K562 (cell line): ENCODE data around the gene ADCY4. TPM values are rescaled to one million over a fixed set of nuclear protein-coding genes. Genes with fewer than 3 reads are reported as not detected.

ENCODE experiments used
- ATAC-seq: fragments of 200-7000 bp; cut with Tn5 transposase; 3 replicates; pipeline ENCODE4 v1.9.1; 2020; ENCODE audit warnings: moderate library complexity
- BruUV-seq: library from RNA; stranded (reverse); fragments of 400-500 nt; replicated peaks from 2 replicates; lab custom pipeline; 2021; lab: Mats Ljungman, UMichigan
- CTCF ChIA-PET: fragments of 300-600 bp; formaldehyde crosslinking; extraction: SDS; loops from one replicate; lab custom pipeline; 2021; ENCODE audit warnings: low intra/inter-chr PET ratio; lab: Yijun Ruan, JAX
- POLR2A ChIA-PET: fragments of 300-600, 350-650 bp; sonication (Branson Sonifier 250); formaldehyde crosslinking; extraction: SDS; loops from one replicate; lab custom pipeline; 2021; ENCODE audit warnings: antibody characterized with exemption, inconsistent platforms; lab: Yijun Ruan, JAX
- DNase-seq, 4 experiments: peaks; one replicate each; pipeline versions ENCODE4 v3.0.0 to v3.0.0-alpha.2; 2011 to 2018; ENCODE audit warnings: low spot score in 3 of 4, mixed read lengths in 3 of 4; ENCODE audit errors: extremely low read depth in 1 of 4
- FAIRE-seq: peaks from 2 replicates; lab custom pipeline; 2011; peaks lifted over from hg19 to GRCh38; lab: Jason Lieb, UNC
- H2AFZ ChIP-seq: 2 replicates; pipeline ENCODE4 v1.6.0; 2011; ENCODE audit warnings: low read depth, low read length, control low read depth, inconsistent platforms
- H3K27ac ChIP-seq: fragments of 200-600 bp; 3 replicates; pipeline ENCODE4 v1.8.0; 2011; ENCODE audit warnings: low read depth, mild to moderate bottlenecking, control low read depth, inconsistent platforms, low read length, moderate library complexity, mixed read lengths; ENCODE audit errors: extremely low read depth
- H3K27me3 ChIP-seq, 2 experiments: fragments of 300-600 bp in 1 of 2; 2 replicates in 1 of 2; 3 replicates in 1 of 2; pipeline versions ENCODE4 v1.6.0 to v1.8.0; 2011; ENCODE audit warnings: inconsistent platforms in 2 of 2, low read length in 2 of 2, mild to moderate bottlenecking in 1 of 2, mixed read lengths in 1 of 2, moderate library complexity in 1 of 2; ENCODE audit not compliant: control insufficient read depth in 2 of 2, insufficient read depth in 2 of 2
- H3K36me3 ChIP-seq: fragments of 300-600 bp; 3 replicates; pipeline ENCODE4 v1.8.0; 2011; ENCODE audit warnings: mild to moderate bottlenecking, low read length, inconsistent platforms; ENCODE audit not compliant: control insufficient read depth, insufficient read depth
- H3K4me1 ChIP-seq, 2 experiments: fragments of 200-600 bp in 1 of 2; replicated peaks in 1 of 2; 2 replicates in 1 of 2; 3 replicates in 1 of 2; pipeline versions ENCODE4 v1.5.1 to v1.8.0; 2011; ENCODE audit warnings: inconsistent platforms in 2 of 2, low read length in 2 of 2, mild to moderate bottlenecking in 1 of 2, mixed read lengths in 1 of 2, moderate library complexity in 1 of 2; ENCODE audit not compliant: control insufficient read depth in 2 of 2, insufficient read depth in 2 of 2
- H3K4me2 ChIP-seq: 2 replicates; pipeline ENCODE4 v1.6.1; 2011; ENCODE audit warnings: low read length, control low read depth, inconsistent platforms, mixed read lengths; ENCODE audit not compliant: insufficient read depth
- H3K4me3 ChIP-seq: fragments of 200-600 bp; sonication (generic), shearing (Covaris generic); 2 replicates; pipeline ENCODE4 v1.5.1; 2016; ENCODE audit warnings: control low read depth, inconsistent platforms
- H3K79me2 ChIP-seq: fragments of 200-600 bp; 3 replicates; pipeline ENCODE4 v1.8.0; 2011; ENCODE audit warnings: low read length, inconsistent platforms; ENCODE audit not compliant: control insufficient read depth, insufficient read depth
- H3K9ac ChIP-seq, 2 experiments: 2 replicates each; pipeline versions ENCODE4 v1.6.0 to v1.6.1; 2011; ENCODE audit warnings: low read depth in 2 of 2, low read length in 2 of 2, control low read depth in 1 of 2, inconsistent platforms in 1 of 2, mild to moderate bottlenecking in 1 of 2, mixed read lengths in 1 of 2; ENCODE audit not compliant: insufficient read depth in 1 of 2
- H3K9me1 ChIP-seq: one replicate; pipeline ENCODE4 v1.6.0; 2011; ENCODE audit warnings: inconsistent platforms, mild to moderate bottlenecking, low read length, moderate library complexity; ENCODE audit not compliant: control insufficient read depth, insufficient read depth
- H3K9me3 ChIP-seq: replicated peaks from 2 replicates; pipeline ENCODE4 v1.5.1; 2011; ENCODE audit warnings: low read depth, low read length, inconsistent platforms; ENCODE audit not compliant: control insufficient read depth, insufficient read depth
- H4K20me1 ChIP-seq: replicated peaks from 2 replicates; pipeline ENCODE4 v1.6.1; 2011; ENCODE audit warnings: low read length, inconsistent platforms, mixed read lengths; ENCODE audit not compliant: control insufficient read depth, insufficient read depth
- CREB1 ChIP-seq, 2 experiments: sonication (generic) in 1 of 2; formaldehyde crosslinking in 1 of 2; IDR thresholded peaks; 2 replicates each; pipeline versions ENCODE4 v1.6.1 to v1.8.0; 2012 to 2022; ENCODE audit warnings: inconsistent platforms in 1 of 2, mild to moderate bottlenecking in 1 of 2, missing genetic modification reagents in 1 of 2, moderate library complexity in 1 of 2
- CUX1 ChIP-seq: fragments of 200-800 bp; sonication (Bioruptor generic); IDR thresholded peaks from 2 replicates; pipeline ENCODE4 v1.6.1; 2016; ENCODE audit warnings: missing genetic modification characterization, missing compliant biosample characterization
- JUN ChIP-seq, 2 experiments: sonication (generic) in 1 of 2; formaldehyde crosslinking in 1 of 2; IDR thresholded peaks; 2 replicates each; pipeline versions ENCODE4 v1.6.1 to v1.8.0; 2012 to 2022; ENCODE audit warnings: borderline replicate concordance in 2 of 2, mild to moderate bottlenecking in 2 of 2, improper control_type of control experiment in 1 of 2, low read depth in 1 of 2, low read length in 1 of 2, missing genetic modification reagents in 1 of 2
- MCM2 ChIP-seq: fragments of 450-650 bp; IDR thresholded peaks from 2 replicates; pipeline ENCODE4 v1.6.1; 2017; ENCODE audit warnings: low read depth, mild to moderate bottlenecking
- PHB2 ChIP-seq: fragments of 450-650 bp; IDR thresholded peaks from 2 replicates; pipeline ENCODE4 v1.6.1; 2017; ENCODE audit warnings: low read depth
- POLR2B ChIP-seq: fragments of 450-650 bp; IDR thresholded peaks from 2 replicates; pipeline ENCODE4 v1.6.1; 2018; ENCODE audit warnings: low read depth; ENCODE audit not compliant: partially characterized antibody
- SAP30 ChIP-seq: fragments of 200-600 bp; sonication (generic); IDR thresholded peaks from 2 replicates; pipeline ENCODE4 v1.6.1; 2012; ENCODE audit warnings: borderline replicate concordance, low read depth, mild to moderate bottlenecking, moderate library complexity, low read length, control low read depth, inconsistent platforms; ENCODE audit not compliant: insufficient read depth, poor library complexity, severe bottlenecking
- XRCC5 ChIP-seq: fragments of 200-400 bp; formaldehyde crosslinking; IDR thresholded peaks from 2 replicates; pipeline ENCODE4 v1.6.1; 2017; ENCODE audit warnings: low read depth, mild to moderate bottlenecking, low read length
- ZNF324 ChIP-seq: fragments of 250-450 bp; sonication (Bioruptor Pico); IDR thresholded peaks from 2 replicates; pipeline ENCODE4 v1.4.0; 2020; ENCODE audit warnings: mild to moderate bottlenecking
- ZNF644 ChIP-seq: fragments of 200-800 bp; sonication (Bioruptor generic); IDR thresholded peaks from 2 replicates; pipeline ENCODE4 v1.6.1; 2016; ENCODE audit warnings: low read depth, missing genetic modification characterization, missing compliant biosample characterization
- WGBS: fragments of 100-300 bp; shearing (Covaris generic); methylation state at CpG from one replicate; pipeline ENCODE4 v1.1.6; 2016; ENCODE audit warnings: low coverage, mixed read lengths; ENCODE audit not compliant: insufficient coverage; ENCODE audit errors: missing lambda C conversion rate; 5-methylcytosine and 5-hydroxymethylcytosine counted together
- in situ Hi-C: fragments of 300-500 bp; cut with MboI; formaldehyde crosslinking; loops from 4 replicates; pipeline ENCODE4 v1.15.0; 2018; ENCODE audit warnings: inconsistent platforms, mixed read lengths
- intact Hi-C: fragments of 100-400 bp; cut with micrococcal nuclease; formaldehyde crosslinking; loops from 2 replicates; pipeline ENCODE4 v1.14.2; 2022
- polyA plus RNA-seq, 8 experiments: library from polyadenylated mRNA; depleted of rRNA in 4 of 8; stranded (reverse) in 5 of 8; unstranded in 3 of 8; fragments of >200 nt; fragmentation: Nextera tagmentation in 2 of 8; fragmentation: Illumina TruSeq in 1 of 8; extraction: Ambion mirVana in 2 of 8; extraction: Trizol in 1 of 8; gene quantifications; 2 replicates each; pipeline versions ENCODE4 v1.2.1 to v1.2.3, GENCODE V29; 2011 to 2014; ENCODE audit warnings: inconsistent platforms in 1 of 8, missing spikeins in 1 of 8
- total RNA-seq, 7 experiments: library from RNA; depleted of rRNA in 6 of 7; stranded (reverse); fragments of >200 nt in 6 of 7; fragmentation: Illumina TruSeq in 2 of 7; extraction: Trizol in 2 of 7; gene quantifications; 2 replicates each; pipeline versions ENCODE4 v1.2.1 to v1.2.3, GENCODE V29; 2011 to 2021; ENCODE audit warnings: low replicate concordance in 1 of 7
- TF ChIP-seq, protein P1 (sequence below): fragments of 250-450 bp; sonication (Bioruptor Pico); IDR thresholded peaks from 2 replicates; pipeline ENCODE4 v1.6.1; 2021; ENCODE audit warnings: mild to moderate bottlenecking

ADCY4 gene
- total and polyA plus RNA-seq, 9 of the 15 experiments (the other 6 are each of a cell fraction or from before 2014, with no cell fraction given) = 0.04 to 0.31 (median 0.15) TPM; not detected in 2

GRCh38 chr14:24313913-24314312, 21.0 kb downstream of the ADCY4 start (continued):
- TF ChIP-seq CUX1 (CRISPR knock-in tag) = no peak
- no peak for TF ChIP-seq PHB2
- TF ChIP-seq, all 486 proteins: peak for 0

- BruUV-seq = no TSS peak
- intact Hi-C loops = no loop called here
- POLR2A ChIA-PET = no interaction called here
- TF ChIP-seq ZNF324 (CRISPR knock-in tag) = no peak
- no peak for TF ChIP-seq CREB1 (IDR thresholded peaks at IDR 0.05)
- no peak for TF ChIP-seq CREB1 (CRISPR knock-in tag; IDR thresholded peaks at IDR 0.05)
- no peak for TF ChIP-seq XRCC5
- TF ChIP-seq, protein P1, sequence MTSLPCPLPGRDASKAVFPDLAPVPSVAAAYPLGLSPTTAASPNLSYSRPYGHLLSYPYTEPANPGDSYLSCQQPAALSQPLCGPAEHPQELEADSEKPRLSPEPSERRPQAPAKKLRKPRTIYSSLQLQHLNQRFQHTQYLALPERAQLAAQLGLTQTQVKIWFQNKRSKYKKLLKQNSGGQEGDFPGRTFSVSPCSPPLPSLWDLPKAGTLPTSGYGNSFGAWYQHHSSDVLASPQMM (CRISPR knock-in tag) = no peak
- no peak for TF ChIP-seq ZNF644 (tag)
- no peak for TF ChIP-seq JUN (IDR thresholded peaks at IDR 0.05; ENCODE audit: borderline replicate concordance, low read depth, low read length)
- TF ChIP-seq JUN (CRISPR knock-in tag; IDR thresholded peaks at IDR 0.05; ENCODE audit: borderline replicate concordance) = no peak
- no peak for TF ChIP-seq MCM2
- TF ChIP-seq POLR2B = no peak
- TF ChIP-seq SAP30 = no peak
Observed at GRCh38 chr14:24312736-24313507, 21.9 kb downstream of the ADCY4 start.

More at GRCh38 chr14:24312736-24313507, 21.9 kb downstream of the ADCY4 start:
- Histone ChIP-seq H3K4me2 (no peak overlapping the region), H3K9me1 (no peaks in the 10 kb centered on the region), H3K9me3 (no peaks in the 10 kb centered on the region), H4K20me1 (no peaks in the 10 kb centered on the region), H3K27ac (no peak overlapping the region), H3K9ac (no peak overlapping the region; a peak in 1 of 4 replicates), H3K4me1 (peaks cover 20 to 30% of the 10 kb centered on the region in 2 experiments), H2AFZ (no peak overlapping the region), H3K27me3 (no peaks in the 10 kb centered on the region), H3K4me3 (no peak overlapping the region), H3K79me2 (no peaks in the 10 kb centered on the region), H3K36me3 (peaks cover 24% of the 10 kb centered on the region; the same call in 2 of the 3 replicates)
- no peak for ATAC-seq
- 42% methylated on average over 7 of the region's 9 CpGs for WGBS
- FAIRE-seq = no peak
- CTCF ChIA-PET = no interaction called here
- in situ Hi-C loops = no loop called here
- DNase-seq = peak in 1 of 4 experiments; percentile 20
